Right lung (tissue), 10 donors: ENCODE measurements around the gene ACSM6. TPM values are rescaled to one million over a fixed set of nuclear protein-coding genes. Genes with fewer than 3 reads are reported as not detected.
"Not testable (repeated sequence)": the region's sequence is repeated elsewhere in the genome, so short reads cannot be mapped to it uniquely, and the experiment has no call there.

Experiments used
- DNase-seq, 2 donors: peaks; one replicate each; pipeline ENCODE4 v3.0.0-alpha.2; 2013
- long read RNA-seq, 8 donors: transcript quantifications; one replicate each; lab custom pipeline, GENCODE V29; 2026
- polyA plus RNA-seq, 5 donors: library from polyadenylated mRNA; unstranded; fragments of 120-200 nt; gene quantifications; one replicate each; pipeline versions ENCODE4 v1.2.1 to v1.2.3, GENCODE V29; 2013; ENCODE audit warnings: inconsistent platforms in 1 of 5, low replicate concordance in 1 of 5; ENCODE audit not compliant: insufficient read length in 5 of 5, insufficient read depth in 1 of 5

ACSM6 gene, protein sequence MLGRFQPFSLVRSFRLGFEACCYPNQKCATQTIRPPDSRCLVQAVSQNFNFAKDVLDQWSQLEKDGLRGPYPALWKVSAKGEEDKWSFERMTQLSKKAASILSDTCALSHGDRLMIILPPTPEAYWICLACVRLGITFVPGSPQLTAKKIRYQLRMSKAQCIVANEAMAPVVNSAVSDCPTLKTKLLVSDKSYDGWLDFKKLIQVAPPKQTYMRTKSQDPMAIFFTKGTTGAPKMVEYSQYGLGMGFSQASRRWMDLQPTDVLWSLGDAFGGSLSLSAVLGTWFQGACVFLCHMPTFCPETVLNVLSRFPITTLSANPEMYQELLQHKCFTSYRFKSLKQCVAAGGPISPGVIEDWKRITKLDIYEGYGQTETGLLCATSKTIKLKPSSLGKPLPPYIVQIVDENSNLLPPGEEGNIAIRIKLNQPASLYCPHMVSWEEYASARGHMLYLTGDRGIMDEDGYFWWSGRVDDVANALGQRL
- under 1 TPM; 0.19 to 0.63 (median 0.39) TPM for polyA plus RNA-seq
- long read RNA-seq, donor 1, partial matches to known transcripts: 5 of 5 reads
- long read RNA-seq, donor 1, other reads (novel, unspliced or antisense): 0 of 5 reads
- long read RNA-seq, donor 2: 0 reads
- long read RNA-seq, donor 3: 0 reads
- long read RNA-seq, donor 4: 0 reads
- long read RNA-seq, donor 5: 0 reads
- long read RNA-seq, donor 6: 0 reads
- long read RNA-seq, donor 7: 0 reads
- long read RNA-seq, donor 8: 0 reads

DNA sequence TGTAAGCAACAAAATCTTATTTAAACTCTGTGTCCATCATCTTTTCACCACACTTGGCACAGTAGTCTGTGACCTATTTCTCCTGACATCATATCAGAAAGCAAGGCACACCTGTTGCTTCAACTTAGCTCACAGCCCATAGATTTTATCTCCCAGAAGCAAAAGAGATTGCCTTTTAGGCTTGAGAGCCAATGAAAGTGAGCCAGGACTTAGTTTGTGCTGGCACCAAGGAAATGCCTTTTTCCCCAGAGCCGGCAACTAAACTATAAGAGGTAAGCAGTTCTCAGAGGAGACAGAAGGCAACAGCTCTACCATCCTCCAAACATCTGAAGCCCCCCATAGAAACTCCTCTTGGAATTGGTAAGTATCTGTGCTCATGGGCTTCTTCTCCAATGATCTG lies at the start of gene ACSM6:
Gene ACSM6, plus strand, starts transcription at position 295 of the 400 bp plus-strand sequence. CDS start 248 bp downstream, outside the sequence.
- no peak for DNase-seq

DNA sequence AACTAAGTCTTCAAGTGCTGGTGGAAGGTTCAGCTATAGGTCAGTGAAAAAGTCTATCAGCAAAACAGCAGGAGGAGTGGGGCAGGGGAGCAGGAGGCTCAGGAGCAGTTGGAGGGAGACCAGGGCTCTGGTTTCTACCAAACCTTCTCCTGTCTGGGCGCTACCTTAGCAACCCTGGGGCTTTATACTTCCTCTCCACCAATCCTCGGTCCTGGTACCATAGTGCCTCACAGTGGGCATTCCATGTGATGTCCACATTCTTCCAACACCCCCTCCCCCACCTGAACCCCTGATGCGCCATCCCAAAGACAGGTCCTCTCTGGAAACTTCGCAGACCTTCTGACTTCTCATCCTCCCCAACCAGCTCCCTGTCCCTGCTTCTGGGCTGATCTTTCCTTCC lies 25.3 kb upstream of the ACSM6 start:
- no peak for DNase-seq

DNA sequence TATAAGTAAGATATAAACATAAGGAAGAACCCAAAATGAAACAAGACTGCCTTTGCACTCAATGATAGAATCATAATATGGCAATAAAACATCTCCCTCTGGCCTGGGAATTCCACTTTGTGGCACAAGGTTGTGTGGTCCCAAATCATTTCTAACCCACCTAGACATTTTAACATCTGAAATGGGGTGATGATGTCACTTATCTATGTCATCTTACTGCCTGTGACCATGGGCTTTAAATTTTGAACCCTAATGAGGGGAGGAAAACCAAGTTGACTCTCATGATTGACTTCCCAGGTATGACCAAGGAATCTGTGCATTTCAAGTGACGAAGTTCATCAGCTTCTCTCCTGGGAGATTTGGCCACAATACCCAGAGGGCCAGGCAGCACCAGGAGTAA lies 24.5 kb upstream of the ACSM6 start:
- DNase-seq: no peak

DNA sequence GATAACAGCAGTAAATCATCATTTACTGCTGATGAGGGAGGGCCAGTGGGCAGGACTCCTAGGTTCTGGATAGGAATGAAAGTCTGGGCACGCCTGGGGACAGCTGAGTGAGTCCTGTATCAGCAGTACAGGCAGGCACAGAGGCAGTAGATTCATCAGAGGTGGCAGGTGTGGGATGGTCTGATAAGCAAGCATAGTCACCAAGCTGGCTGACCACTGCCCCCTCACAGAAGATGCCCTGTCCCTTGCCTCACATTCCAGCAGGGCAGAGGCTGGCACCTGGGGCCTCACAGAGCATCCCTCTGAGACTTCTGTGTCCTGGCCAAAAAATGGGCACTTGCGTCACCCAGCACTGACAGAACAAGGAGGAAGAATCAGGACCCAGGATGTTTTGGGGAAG lies 23.2 kb upstream of the ACSM6 start:
- no peak for DNase-seq

DNA sequence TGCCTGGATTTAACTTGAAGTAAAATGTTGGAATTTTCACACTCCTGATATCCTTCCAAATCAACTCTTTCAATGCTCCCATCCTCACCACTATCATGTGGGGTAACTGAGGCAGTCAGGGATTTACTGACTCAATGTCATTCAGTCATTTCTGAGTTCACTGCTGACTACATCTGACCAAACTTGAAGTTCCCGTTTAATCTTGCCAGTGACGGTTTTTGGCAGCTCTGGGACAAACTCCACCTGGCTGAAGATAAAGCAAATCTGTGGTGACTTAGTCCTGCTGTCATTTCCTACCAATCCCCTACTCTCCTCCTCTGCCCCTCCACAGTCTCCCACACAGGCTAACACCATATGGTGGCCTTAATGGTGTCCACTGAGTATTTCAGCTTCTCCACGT lies 22.7 kb upstream of the ACSM6 start:
- no peak for DNase-seq

DNA sequence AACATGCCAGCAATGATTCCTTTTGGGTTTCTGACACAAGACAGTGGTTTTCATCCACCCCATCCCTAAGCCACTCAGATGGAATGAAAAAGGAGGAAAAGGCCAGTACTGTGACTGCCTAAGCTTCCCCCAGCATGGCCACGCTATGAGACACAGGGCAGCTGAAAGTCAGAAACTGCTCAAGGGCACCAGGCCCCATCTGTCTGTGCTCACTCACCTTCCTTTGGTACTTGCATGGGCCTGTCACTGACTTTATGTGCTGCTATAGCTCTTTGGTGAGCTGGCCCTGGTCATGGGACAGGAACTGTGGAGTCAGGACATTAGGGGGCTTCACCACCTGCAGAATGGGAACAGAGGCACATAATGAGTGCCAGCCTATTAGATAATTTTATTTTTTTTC lies 21.2 kb upstream of the ACSM6 start:
- DNase-seq: no peak

DNA sequence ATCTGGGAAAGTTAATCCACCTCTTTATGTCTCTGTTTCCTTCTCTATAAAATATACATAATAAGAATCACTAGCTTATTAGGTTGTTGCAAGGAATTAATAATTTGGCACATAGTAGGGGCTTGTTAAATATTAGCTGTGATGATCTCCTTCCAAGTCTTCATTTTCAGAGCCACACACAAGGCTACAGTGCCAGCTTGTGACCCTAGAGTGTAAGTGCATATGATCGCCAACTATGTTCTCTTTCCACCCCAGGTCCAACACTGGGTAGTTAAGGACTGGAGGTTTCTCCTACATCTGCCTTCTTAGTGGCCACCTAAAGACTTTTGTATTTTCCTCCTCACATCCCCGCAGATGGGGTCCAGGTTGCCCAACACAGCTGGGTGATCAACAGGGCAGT lies 17.9 kb upstream of the ACSM6 start:
- DNase-seq: no peak

DNA sequence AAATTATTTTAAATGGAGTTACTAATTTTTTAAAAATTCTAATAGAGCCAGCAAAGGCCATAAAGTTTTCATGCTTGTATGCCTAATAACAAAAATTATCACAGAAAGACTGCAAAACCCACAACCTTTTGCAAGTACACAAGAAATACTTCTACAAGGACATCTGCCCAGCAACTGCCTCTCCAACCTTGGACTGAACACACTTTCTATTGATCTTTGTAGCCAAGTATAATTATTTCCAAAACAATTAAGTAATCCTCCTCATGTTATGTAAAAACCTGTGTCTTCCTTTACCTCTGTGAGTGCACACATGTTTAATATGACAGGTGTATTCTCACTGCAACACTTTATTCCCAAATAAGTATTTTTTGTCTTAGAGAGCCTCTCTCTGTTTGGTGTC lies 16.6 kb upstream of the ACSM6 start:
- no peak for DNase-seq

DNA sequence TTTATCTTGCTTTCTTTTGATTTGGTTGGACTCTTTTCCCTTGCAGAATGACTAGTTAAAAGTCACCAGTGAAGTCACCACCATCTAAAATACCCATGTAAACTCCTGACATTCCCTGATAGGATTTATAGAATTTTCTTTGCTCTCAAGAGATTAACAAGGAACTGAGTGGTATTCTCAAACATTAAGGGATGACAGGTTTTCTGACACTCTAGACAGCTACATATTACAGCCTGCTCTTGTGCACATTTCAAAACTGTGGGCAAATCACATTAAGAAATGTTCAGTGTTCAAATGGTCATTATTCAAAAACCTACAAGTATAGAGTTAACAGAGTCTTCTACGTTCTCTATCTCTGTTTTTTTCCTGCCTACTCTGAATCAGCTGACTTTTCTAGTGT lies 15.8 kb upstream of the ACSM6 start:
- DNase-seq: no peak

DNA sequence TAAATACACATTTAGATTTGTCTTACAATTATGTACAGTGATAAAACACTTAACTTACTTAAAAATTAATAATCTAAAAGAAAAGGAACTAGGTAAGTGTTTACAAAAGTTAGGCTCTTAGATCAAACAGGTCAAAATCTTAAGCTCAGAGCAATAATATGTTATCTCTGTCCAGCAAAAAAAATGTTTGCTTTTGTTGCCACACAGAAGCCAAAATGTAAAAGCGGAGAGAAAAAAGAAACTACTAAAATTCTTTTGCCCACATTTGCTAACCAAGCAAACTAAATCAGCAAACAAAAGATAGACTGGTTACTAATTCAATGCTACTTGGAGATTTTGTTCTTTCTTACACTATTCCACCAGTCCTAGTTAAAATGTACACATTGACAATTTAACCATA lies 15.2 kb upstream of the ACSM6 start:
- no peak for DNase-seq

DNA sequence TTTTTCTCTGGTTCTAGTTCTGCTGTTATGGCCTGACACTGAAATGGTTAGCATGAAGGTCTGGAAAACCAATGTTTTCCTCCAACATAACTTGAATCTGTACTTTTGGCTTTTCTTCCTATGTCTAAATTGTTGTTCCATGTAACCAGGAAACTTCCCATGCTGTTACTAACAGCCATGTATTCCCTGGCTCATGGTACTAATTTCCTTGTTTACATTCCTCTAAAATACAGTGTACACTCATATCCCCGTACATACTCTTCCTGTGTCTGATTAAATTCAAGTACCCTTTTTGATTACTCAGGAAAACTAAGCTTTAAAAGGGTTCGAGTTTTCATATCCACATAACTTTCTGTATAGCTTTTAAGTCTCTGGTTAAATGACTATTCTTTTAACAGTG lies 12.3 kb upstream of the ACSM6 start:
- peak in 1 of 2 donors; percentile 31 for DNase-seq

DNA sequence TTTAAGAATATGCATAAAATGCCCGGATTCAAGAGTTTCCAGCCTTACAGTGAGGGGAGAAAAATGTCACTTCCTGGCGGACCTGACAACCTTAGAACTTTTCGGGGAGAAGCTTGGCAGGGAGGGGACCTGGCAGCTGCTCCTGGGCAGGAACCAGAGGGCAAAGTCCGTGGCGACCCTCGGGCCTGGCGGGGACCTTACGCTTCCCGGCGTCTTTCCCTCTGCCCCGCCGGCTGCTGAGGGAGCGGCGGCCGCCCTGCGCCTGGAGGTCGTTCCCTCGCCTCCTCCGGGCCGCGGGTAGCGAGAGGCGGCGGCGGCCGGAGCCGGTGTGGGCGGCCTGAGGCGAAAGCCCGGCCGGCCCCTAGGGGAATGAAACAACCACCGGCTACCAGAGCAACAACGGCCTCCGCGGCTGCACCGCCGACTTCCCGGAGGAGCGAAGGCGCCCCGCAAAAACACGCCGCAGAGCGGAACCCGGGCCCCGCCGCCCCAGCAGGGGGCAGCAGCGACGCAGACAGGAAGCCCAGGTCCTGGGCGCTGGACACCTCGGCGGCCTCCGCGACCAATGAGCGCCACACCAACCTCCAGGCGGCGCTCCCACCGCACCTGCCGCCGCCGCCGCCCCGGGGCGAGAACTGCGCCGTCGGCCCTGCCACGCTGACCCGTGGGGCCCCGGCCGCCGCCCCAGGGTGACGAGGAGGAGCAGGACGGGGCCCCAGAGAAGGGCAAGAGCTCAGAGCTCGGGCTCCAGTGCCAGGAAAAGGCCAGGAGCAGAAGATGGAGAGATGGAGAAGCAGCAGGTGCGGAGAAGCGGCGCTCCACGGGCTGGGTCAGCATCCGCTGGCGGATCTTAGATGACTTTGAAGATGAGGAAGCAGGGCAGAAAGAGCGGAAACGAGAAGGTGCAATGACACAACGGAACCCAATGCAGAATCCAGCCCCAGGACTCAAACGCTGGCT lies 10.5 kb upstream of the ACSM6 start:
- peak; percentile 81 to 83 for DNase-seq

DNA sequence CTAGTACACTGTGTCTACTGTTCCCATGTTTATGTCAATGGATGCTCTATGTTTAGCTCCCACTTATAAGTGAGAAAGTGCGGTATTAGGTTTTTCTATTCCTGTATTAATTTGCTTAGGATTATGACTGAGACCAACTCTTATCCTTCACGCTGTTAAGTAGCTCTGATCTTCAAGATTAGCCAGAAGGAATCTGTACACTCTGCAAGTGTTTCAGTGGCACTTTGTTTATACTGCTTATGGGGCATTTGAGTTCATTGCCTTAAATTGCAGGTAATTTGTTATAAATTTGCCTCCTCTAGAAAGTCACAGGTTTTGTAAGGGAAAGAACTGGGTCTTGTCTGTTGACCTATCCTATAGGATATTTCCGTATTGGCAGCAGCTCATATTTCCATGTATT lies 6.4 kb upstream of the ACSM6 start:
- no peak for DNase-seq

DNA sequence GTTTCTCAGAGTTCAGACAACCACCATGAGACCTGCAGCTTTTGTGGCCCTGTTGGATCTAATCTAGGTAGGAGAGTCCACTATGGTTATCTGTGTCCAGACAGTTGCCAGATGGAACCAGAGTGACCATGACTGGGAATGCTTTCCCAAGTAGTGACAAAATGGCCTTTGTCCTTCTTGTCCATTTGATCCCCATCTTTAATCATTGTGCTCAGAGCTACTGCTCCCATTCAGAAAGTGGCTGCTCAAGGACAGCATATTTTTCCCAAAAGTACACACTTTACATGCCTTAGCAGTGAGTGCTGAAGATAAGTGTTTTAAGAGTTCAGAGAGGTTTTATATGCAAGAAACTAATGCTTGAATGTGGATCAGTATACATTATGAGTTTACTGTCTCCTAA lies 5.4 kb upstream of the ACSM6 start:
- DNase-seq: no peak

DNA sequence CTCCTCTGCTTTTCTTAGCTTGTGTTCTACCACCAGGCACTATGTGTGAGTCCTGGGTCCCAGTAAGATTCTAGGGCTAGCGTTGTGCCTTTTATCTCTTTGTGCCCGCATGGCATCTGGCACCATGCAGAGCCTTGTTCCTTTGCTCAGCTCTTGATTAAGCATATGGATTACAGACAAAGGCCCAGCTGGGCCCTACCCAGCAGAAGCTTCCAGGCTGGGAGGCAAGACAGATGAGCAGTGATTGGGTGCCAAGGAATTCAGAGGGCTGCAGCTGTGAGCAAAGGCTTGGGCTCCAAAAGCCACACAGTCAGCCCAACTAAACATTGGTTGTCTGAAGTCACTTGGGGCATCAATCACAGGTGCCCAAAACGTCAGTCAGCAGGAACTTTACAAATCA lies 2.0 kb downstream of the ACSM6 start:
- no peak for DNase-seq

DNA sequence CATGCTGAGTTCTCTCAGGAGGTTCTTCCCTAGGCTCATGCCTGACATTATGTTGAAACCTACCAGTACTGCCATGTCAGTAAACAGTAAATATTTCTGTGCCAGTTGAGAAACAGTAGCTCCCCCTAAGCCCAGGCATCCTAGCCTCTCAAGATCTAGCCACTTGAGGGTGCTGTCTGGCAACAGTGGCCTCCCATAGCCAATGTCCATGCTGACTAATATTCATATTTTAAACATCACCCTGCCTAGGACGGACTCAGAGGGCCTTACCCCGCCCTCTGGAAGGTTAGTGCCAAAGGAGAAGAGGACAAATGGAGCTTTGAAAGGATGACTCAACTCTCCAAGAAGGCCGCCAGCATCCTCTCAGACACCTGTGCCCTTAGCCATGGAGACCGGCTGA lies 7.7 kb downstream of the ACSM6 start:
- no peak for DNase-seq

DNA sequence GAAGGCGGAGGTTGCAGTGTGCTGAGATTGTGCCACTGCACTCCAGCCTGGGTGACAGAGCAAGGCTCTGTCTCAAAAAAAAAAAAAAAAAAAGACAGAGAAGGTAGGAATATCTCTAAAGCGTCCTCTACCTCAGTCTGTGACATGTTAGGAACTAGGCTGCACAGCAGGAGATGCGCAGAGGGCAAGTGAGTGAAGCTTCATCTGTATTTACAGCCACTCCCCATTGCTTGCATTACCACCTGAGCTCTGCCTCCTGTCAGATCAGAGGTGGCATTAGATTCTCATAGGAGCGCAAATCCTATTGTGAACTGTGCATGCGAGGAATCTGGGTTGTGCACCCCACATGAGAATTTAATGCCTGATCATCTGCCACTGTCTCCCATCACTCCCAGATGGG lies 8.8 kb downstream of the ACSM6 start:
- not testable (repeated sequence) for DNase-seq

DNA sequence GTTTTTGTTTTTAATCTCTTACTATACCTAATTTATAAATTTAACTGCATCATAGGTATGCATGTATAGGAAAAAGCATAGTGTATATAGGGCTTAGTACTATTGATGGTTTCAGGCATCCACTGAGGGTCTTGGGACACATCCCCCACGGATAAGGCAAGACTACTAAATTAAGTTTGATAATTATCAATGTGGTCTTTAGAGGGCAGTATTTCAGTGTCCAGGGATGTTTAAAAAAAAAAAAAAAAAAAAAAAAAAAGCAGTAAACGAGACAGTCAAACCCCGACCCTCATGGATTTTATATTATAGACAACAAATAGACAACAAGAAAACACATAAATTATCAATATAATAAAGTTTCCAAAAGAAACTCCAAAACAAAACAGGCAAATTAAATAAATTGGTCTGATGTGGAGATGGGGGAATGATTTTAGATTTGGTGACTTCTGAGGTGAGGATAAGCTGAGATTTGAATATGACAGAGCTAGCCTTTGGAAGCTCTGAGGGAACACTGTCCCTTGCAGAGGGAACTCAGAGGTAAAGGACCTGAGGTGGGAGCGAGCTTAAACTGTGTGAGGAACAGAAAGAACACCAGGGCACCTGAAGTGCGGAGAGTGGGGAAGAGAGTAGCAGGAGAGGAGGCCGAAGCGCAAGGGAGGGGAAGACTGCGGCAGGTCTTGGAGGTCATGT lies 14.8 kb downstream of the ACSM6 start:
- DNase-seq: no peak

DNA sequence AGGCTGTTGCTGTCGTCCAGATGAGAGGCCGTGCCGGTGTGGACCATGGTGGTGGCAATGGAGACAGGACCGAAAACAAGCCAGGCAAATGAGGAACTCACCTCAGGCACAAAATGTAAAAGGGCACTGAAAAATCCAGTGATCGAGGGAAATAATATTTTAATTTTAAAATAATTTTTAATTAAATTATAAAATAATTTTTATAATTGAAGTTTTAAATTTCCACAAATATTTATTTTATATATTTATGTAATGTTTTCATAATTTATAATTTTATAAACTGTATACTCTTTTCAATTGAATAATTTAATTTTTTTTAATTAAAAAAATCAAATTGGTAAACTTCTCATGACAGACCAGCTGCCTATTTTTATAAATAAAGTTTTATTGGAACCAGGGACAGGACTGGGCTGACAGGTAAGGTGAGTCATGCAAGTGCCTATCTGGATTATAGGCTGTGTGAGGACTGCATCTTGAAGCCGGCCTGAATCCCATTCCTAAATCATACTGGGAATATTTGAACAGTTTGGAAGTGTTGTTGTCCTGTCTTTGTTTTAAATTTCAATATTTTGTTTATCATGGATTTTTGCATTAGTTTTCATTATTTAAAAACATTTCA lies 15.6 kb downstream of the ACSM6 start:
- no peak for DNase-seq

DNA sequence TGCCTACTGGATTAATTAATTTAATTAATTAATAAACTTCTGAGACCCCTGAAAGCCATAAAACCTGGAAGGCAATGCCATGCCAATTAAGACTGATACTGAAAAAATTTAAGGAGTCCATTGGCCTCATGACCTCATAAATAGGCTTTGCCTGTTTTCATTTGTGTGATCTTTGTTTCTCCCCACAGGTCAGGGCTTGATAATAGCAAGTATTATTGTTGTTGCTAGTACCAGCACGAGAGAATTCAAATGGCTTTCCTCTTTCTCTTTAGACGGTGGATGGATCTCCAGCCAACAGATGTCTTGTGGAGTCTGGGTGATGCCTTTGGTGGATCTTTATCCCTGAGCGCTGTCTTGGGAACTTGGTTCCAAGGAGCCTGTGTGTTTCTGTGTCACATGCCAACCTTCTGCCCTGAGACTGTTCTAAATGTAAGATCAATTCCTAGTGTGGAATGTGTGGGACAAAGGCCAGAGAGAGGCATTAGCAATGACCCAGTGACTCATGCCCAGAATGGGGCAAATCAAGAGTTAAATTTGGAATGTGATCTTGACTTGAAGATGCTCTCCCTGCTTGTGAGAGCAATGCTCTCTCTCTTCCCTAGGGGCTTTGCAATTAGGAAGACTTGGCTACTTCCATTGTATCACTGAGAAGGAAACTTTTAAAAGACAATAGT lies 17.7 kb downstream of the ACSM6 start:
- DNase-seq: no peak
